Mucosa of descending colon (tissue), 3 donors: Measurements from ENCODE around the gene ASMTL. TPM values are rescaled to one million over a fixed set of nuclear protein-coding genes. Genes with fewer than 3 reads are reported as not detected.
"Not testable (repeated sequence)": the region's sequence is repeated elsewhere in the genome, so short reads cannot be mapped to it uniquely, and the experiment has no call there.

Experiments used
- ATAC-seq: fragments of 200-7000 bp; cut with Tn5 transposase; one replicate; pipeline ENCODE4 v1.9.1; 2020; ENCODE audit warnings: mild to moderate bottlenecking, moderate library complexity
- DNase-seq, 3 donors: peaks; one replicate each; pipeline ENCODE4 v3.0.0-alpha.2; 2020
- H3K36me3 ChIP-seq: fragments of 200-600 bp; one replicate; pipeline ENCODE4 v1.8.0; 2021; ENCODE audit warnings: low read depth, mild to moderate bottlenecking
- H3K4me1 ChIP-seq: fragments of 200-600 bp; one replicate; pipeline ENCODE4 v1.8.0; 2021; ENCODE audit warnings: low read depth, mild to moderate bottlenecking
- H3K4me3 ChIP-seq: fragments of 200-600 bp; one replicate; pipeline ENCODE4 v1.8.0; 2021; ENCODE audit warnings: mild to moderate bottlenecking
- H3K9me3 ChIP-seq: fragments of 200-600 bp; one replicate; pipeline ENCODE4 v1.8.0; 2021; ENCODE audit warnings: mild to moderate bottlenecking
- CTCF ChIP-seq: fragments of 200-600 bp; IDR thresholded peaks from one replicate; pipeline ENCODE4 v1.8.0; 2022; ENCODE audit warnings: antibody characterized with exemption, mild to moderate bottlenecking
- intact Hi-C, 2 donors: fragments of 100-400 bp; cut with DNase I in 1 of 2; cut with micrococcal nuclease in 1 of 2; formaldehyde crosslinking; loops; one replicate each; pipeline versions ENCODE4 v1.11.0 to v1.11.1; 2022; cut with DNase I, micrococcal nuclease
- total RNA-seq, 3 donors: library from RNA; stranded (reverse); fragmentation: NEBNext Ultra II Directional in 2 of 3; extraction: Animal tissue kit (Norgen Biotek cat#: 25700) in 2 of 3; gene quantifications; one replicate each; pipeline versions ENCODE4 v1.2.1 to v1.2.4, GENCODE V29; 2021 to 2023
- donor health status: DM: no; HTN: no; CAD: no; lungs with moderate emphysema.
- donor health status: DM: no; HTN: no; CAD: no.
- donor health status: DM: no; HTN: yes; CAD: no.

Gene ASMTL
- total RNA-seq, 3 donors from 2014 or later, result 15.6 to 32.0 (median 18.8) TPM

GRCh38 chrX:1416327-1416784 is 36.4 kb downstream of the ASMTL start:
- DNase-seq (peak in 1 of 3 donors; percentile 9), ATAC-seq (no peak)

GRCh38 chrX:1412551-1413161 is 40.1 kb downstream of the ASMTL start:
- intact Hi-C loops, result no loop called here
- Histone ChIP-seq H3K4me1 (no peaks in the 10 kb centered on the region), H3K4me3 (no peak overlapping the region), H3K9me3 (no peaks in the 10 kb centered on the region), H3K36me3 (no peaks in the 10 kb centered on the region)
- ATAC-seq (no peak), DNase-seq (peak in 1 of 3 donors; percentile 12)
- no peak for TF ChIP-seq CTCF

More at GRCh38 chrX:1416327-1416784, 36.4 kb downstream of the ASMTL start:
- no peak overlapping the region for H3K4me3 ChIP-seq
- H3K36me3 ChIP-seq, result no peaks in the 10 kb centered on the region
- peaks cover 8% of the 10 kb centered on the region for H3K9me3 ChIP-seq
- H3K4me1 ChIP-seq, result no peaks in the 10 kb centered on the region
- TF ChIP-seq CTCF, result no peak
- intact Hi-C loops, result no loop called here

- intact Hi-C loops, result no loop called here
- ATAC-seq (no peak), DNase-seq (peak in 1 of 3 donors; percentile 18)
- H3K9me3 ChIP-seq, result no peaks in the 10 kb centered on the region
- H3K36me3 ChIP-seq, result peaks cover 3% of the 10 kb centered on the region
- TF ChIP-seq CTCF, result no peak
- no peak overlapping the region for H3K4me3 ChIP-seq
- no peaks in the 10 kb centered on the region for H3K4me1 ChIP-seq
Observed at GRCh38 chrX:1411326-1411725, 41.4 kb downstream of the ASMTL start.

GRCh38 chrX:1407035-1407434 is 45.7 kb downstream of the ASMTL start:
- intact Hi-C loops, result no loop called here
- ATAC-seq (no peak), DNase-seq (no peak)
- no peaks in the 10 kb centered on the region for H3K4me1 ChIP-seq
- no peak for TF ChIP-seq CTCF
- H3K9me3 ChIP-seq, result no peaks in the 10 kb centered on the region
- peaks cover 7% of the 10 kb centered on the region for H3K36me3 ChIP-seq
- H3K4me3 ChIP-seq, result no peak overlapping the region

- H3K4me3 ChIP-seq, ATAC-seq, intact Hi-C loops, H3K36me3 ChIP-seq, DNase-seq, H3K4me1 ChIP-seq, H3K9me3 ChIP-seq: not testable (repeated sequence)
Observed at GRCh38 chrX:1405769-1406168, 46.9 kb downstream of the ASMTL start.

- ATAC-seq, H3K4me1 ChIP-seq, H3K4me3 ChIP-seq, H3K36me3 ChIP-seq, DNase-seq, H3K9me3 ChIP-seq, intact Hi-C loops: not testable (repeated sequence)
Observed at GRCh38 chrX:1403867-1404266, 48.8 kb downstream of the ASMTL start.

- peak in 1 of 3 donors; percentile 20 for DNase-seq
- peaks cover 7% of the 10 kb centered on the region for H3K36me3 ChIP-seq
Observed at GRCh38 chrX:1403228-1403627, 49.5 kb downstream of the ASMTL start.

More at GRCh38 chrX:1403228-1403627, 49.5 kb downstream of the ASMTL start:
- no peak for TF ChIP-seq CTCF
- Histone ChIP-seq H3K4me3 (no peak overlapping the region), H3K9me3 (no peaks in the 10 kb centered on the region), H3K4me1 (no peaks in the 10 kb centered on the region)
- intact Hi-C loops, result no loop called here
- ATAC-seq, result no peak
